ENCODE data around the gene MAP7D1.

Gene MAP7D1

GRCh38 chr1:36155408-36156328, at the start of gene MAP7D1:
Gene MAP7D1 (plus strand): TSS chr1:36156160. CDS start chr1:36156418, 258 bp downstream.
- peak; percentile 71 to 85 (median 75) for DNase-seq (ENCODE audit: low read depth in 3 of 3)

GRCh38 chr1:36106269-36106668, 49.7 kb upstream of the MAP7D1 start:
- DNase-seq (ENCODE audit: low read depth in 3 of 3), result no peak

DNA sequence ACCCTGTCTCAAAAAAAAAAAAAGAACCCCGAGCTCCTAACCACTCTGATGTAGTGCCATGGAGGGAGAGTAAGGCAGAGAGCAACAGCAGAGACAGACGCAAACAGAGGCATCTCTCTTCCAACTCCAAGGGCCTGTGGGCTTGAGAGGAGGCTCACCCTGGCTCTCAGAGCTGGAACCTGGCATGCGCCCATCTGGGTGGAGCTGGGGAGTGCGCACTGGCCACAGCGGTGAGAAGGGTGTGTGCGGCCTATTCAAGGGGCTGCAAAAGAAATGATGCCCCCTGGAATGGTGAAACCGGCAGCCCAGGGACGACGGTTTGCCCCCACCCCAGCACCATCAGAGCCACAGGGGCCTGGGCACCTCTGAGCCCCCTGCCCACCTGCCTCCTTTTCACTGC, 48.6 kb upstream of the MAP7D1 start:
- no peak for DNase-seq (ENCODE audit: low read depth in 3 of 3)

GRCh38 chr1:36108314-36108713, 47.6 kb upstream of the MAP7D1 start:
- no peak for DNase-seq (ENCODE audit: low read depth in 3 of 3)

DNA sequence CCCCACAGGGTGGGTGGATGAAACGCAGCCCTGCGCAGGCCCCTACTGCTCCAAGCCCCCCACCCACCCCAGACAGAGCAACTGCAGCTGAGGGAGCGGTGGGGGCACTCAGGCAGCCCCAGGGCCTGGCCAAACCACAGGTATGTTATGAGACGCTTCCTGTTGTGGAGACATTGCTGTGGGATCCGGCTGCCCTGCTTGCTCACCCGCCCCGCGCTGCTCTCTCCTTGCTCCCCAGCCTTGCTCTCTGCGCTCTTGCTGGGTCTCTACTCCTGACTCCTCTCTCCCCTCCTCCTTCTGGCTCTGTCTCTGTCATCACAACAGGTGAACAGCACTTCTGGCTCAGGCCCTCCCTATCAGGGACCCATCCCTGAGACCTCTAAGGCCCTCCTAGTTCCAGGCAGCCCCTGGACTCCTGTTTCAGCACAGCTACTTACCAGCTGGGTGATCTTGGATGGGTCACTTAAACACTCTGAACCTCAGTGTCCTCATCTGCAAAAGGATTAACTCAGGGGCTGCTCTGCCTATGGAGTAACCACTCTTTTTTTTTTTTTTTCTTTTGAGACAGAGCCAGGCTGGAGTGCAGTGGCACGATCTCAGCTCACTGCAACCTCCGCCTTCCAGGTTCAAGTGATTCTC, 46.8 kb upstream of the MAP7D1 start:
- no peak for DNase-seq (ENCODE audit: low read depth in 3 of 3)

- DNase-seq (ENCODE audit: low read depth in 3 of 3), result no peak
Observed at GRCh38 chr1:36111151-36111550, 44.8 kb upstream of the MAP7D1 start.

DNA sequence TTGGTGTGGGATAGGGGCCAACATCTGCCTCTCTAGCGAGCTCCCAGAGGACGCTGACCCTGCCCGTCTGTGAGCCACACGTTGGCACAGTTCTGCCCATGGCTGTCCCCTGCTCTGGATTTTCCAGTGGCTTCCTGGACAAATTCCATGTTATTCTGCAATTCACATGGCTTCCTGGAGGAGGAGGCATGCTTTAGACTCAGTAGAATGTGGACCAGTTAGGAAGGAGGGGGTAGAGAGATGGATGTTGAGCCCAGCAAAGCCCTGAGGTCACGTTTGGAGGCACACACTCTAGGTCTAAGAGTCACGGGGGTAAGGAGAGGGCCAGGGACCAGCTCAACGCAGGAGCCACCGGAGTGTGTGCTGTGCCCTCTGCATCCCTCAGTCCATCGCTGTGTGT, 43.1 kb upstream of the MAP7D1 start:
- DNase-seq (ENCODE audit: low read depth in 3 of 3), result no peak

- no peak for DNase-seq (ENCODE audit: low read depth in 3 of 3)
Observed at GRCh38 chr1:36114371-36114770, 41.6 kb upstream of the MAP7D1 start.

GRCh38 chr1:36115200-36115669, 40.7 kb upstream of the MAP7D1 start:
- DNase-seq (ENCODE audit: low read depth in 3 of 3), result no peak

GRCh38 chr1:36115931-36116330, 40.0 kb upstream of the MAP7D1 start:
- DNase-seq (ENCODE audit: low read depth in 3 of 3), result no peak

DNA sequence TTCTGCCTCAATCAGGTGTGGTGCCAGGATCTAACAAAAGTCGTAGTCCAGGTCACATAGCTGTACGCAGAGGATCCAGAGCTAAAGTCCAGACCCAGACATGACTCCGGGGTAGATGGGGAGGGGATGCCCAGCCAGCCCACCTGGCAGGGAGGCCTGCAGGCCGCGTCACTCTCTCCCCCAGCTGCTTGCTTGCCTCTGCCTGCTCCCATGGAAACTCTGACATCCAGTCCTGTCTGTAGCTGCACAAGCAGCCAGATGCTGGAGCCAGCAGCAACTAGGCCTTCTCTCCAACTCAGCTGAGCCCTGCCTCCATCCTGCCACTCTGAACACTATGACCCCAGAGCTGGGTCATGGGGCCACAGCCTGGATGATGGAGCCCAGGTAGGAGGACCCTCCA, 39.1 kb upstream of the MAP7D1 start:
- no peak for DNase-seq (ENCODE audit: low read depth in 3 of 3)

DNA sequence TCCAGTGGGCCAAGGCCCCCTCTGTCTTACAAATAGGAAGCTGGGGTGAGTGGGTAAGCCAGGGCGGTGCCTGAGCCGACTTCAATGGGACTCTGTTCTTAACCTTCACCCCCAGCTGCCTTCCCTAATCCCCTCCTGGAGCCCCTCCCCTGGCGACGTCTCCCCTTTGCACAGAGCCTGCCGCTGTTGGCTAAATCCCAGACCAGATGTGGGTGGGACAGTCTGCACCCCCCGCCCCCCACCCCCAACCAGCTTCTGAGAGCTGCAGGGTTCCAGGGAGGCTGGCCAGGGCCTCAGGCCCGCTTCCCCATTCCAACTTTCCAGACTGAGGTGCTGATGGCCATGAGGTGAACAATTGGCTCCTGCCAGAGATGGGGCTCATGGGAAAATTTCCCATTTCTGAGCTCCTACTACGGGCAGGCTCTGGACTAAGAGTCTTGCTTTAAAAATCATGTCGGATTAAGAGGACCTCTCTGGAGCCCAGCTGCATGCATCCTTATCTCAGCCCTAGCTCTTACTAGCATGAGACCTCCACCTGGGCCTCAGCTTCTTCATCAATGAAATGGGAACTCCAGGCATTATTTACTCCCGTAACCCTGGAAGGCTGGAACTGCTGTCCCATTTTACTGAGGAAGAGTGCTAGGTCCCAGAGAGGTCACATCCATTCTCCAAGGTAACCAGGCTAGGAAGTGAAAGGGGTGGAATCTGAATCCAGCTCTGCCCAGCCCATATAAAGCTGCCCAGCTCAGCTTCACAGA, 37.3 kb upstream of the MAP7D1 start:
- no peak for DNase-seq (ENCODE audit: low read depth in 3 of 3)

DNA sequence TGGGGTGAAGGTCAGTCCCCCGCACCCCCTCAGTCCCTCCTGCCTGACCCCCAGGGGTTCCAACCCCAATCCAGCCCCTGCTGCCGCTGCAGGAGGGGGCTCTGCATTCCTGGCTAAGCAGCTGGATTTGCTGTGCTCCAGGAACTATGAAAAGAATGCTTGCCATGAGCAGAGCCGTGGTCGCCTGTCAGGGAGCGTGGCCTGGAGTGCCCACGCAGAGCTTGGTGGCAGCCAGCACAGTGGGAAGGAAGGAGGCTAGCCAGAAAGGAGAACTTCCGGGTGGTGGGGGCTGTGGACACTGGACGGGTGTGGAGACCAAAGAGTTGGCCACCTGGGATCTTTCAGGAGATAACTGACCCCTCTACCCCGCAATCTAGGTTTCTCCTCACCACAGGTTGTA, 36.5 kb upstream of the MAP7D1 start:
- DNase-seq (ENCODE audit: low read depth in 3 of 3), result no peak

DNA sequence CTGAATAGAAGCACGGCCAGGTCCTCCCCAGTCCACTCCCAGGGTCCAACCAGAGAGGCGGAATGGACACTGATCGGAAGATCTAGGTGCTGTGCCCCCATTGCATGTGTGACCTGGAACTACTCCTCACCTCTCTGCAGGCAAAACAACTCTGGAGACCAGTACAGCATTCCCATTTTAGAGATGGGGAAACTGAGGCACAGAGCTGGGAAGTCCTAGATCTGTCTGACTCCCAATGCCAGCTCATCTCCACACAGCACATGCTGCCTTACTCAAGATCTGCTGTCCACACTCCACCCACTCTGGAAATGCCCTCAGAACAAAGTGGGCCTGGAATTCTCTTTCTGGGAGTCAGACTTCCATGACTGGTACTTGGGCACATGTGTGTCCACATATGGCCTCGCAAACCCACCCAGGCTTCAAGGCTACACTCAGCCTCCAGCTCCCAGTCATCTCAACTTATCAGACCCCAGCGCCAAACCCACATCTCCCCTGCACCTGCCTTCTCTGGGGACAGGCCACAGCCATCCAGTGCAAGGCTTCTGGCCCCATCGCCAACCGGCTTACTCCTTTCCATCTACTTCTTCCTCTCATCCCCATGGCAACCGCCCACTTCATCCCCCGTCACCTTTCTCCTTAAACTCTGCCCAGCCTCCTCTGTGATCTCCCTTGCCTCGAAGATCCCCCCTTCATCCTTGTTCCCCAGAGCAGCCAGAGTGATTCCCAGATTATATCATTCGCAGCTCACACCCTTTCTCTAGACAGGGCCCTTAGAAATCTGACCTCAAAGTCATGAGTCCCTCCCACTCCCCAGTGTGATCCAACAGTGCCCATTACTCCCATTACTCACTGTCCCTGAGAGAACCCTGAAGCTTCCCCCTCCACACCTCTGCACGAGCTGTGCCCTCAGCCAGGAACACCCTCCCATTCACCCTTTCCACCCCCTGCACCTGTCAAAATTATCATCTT, 33.6 kb upstream of the MAP7D1 start:
- DNase-seq (ENCODE audit: low read depth in 3 of 3), result no peak

- DNase-seq (ENCODE audit: low read depth in 3 of 3), result no peak
Observed at GRCh38 chr1:36123356-36123755, 32.6 kb upstream of the MAP7D1 start.

GRCh38 chr1:36124404-36125128, 31.4 kb upstream of the MAP7D1 start:
- no peak for DNase-seq (ENCODE audit: low read depth in 3 of 3)

DNA sequence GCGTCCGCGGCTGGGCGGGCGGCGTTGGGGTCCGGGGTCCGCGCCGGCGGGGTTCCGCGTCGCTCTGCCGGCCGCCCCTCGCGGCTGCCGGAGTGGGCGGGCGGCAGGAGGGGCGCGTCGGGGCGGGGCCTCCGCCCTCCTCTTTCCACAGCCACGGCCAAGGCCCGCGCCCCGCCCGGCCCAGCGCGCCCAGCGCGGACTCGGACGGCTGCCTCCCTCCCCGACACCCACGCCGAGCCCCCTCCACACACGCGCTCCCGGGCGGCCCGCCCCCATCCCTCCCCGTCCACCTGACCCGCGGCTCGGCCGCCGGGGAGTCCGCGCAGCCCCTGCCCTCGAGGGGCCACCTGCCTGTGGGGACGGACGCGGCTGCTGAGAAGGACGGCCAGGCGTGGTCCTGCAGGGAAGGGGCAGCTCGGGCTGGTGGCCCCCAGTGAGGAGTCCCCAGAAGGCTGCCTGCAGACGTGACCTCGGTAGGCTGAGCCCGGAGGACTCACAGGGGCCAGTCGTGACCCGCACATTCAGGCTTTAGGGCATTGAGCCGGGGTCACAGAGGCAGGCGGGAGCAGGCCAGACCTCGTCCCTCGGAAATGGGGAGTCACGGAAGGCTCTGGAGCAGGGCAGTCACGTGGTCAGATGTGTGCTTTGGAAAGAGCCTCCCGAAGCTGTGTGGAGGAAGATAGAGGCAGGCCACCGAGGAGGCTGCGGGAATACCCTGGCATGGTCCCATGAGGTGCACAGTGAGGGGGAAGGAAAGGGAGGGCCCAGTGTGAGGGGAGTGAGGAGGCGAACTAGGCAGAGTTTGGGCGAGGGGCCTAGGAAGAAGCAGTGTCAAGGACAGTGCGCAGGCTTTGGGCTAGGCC, 30.6 kb upstream of the MAP7D1 start, which contains the start of gene COL8A2:
TSS of gene COL8A2 (minus strand) at position 94 of the 863 bp plus-strand sequence. CDS start 24,980 bp downstream, outside the sequence.
- no peak for DNase-seq (ENCODE audit: low read depth in 3 of 3)

DNA sequence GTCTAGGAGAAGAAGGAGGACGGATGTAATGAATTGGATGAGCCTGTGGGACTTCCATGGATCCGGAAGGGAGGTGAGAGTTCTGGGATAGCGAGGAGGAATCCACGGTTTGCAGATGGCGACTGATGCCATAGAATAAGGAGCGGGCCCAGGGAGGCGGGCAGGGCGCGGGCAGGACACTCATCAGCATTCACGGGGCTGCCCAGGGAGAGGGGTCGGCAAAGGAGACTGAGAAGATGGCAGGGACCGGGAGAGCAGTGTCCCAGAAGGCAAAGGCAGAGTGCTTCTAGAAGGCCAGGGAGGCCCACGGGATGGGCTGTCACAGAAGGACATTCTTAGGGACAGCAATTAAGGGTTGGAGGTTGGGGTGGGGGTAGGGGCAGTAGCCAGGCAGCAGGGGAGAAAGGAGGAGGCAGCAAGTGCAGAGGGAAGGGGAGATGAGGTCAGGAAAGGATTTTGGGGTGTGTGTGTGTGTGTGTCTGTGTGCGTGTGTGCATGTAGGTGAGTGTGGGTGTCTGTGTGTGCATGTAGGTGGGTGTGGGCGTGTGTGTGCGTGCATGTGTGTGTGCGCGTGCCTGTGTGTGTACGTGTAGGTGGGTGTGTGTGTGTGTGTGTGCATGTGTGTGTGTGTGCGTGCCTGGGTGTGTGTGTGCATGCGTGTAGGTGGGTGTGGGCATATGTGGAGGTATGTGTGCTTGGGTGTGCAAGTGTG, 29.8 kb upstream of the MAP7D1 start:
- no peak for DNase-seq (ENCODE audit: low read depth in 3 of 3)
